Measurements from ENCODE around the gene BEST4. TPM values are rescaled to one million over a fixed set of nuclear protein-coding genes. Genes with fewer than 3 reads are reported as not detected.

BEST4 gene
- total and polyA plus RNA-seq, 7 donors, result 0.33 to 37.1 (median 6.0) TPM; not detected in 2

DNA sequence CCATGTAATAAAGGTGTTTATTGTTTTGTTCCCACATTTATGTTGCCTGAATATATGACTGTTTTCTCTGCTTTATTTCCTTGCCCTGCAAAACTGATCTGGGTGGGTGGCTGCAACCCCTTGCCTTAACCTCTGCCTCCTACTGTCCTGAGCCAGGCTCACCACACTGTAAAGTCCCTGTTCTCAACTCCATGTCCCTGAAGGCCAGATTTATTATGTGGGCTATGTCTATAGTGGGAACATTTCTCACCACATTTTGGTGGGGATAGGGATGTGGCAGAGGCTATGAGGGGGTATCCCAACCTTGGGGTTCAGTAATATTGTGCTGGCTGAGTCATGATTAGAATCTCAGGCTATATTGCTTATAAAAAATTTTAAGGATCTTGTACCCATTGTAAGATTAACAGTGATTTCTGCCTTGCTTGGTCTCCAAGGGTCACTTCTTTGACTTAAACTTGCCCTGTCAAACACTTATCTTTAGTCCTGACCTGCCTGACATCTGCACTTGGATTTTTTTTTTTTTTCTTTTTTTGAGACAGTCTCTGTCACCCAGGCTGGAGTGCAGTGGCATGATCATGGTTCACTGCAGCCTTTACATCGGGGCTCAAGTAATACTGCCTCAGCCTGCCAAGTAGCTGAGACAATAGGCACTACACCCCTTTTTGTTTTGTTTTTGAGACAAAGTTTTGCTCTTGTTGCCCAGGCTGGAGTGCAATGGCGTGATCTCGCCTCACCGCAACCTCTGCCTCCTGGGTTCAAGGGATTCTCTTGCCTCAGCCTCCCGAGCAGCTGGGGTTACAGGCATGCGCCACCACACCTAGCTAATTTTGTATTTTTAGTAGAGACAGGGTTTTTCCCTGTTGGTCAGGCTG is 9.0 kb downstream of the BEST4 start:
- Histone ChIP-seq H3K36me3 (peaks cover 7 to 58% (median 21%) of the 10 kb centered on the region in 4 donors), H3K4me1 (peaks cover 0 to 44% (median 33%) of the 10 kb centered on the region in 4 donors), H3K9me3 (no peaks in the 10 kb centered on the region), H3K27ac (no peak overlapping the region), H3K27me3 (no peaks in the 10 kb centered on the region), H3K4me3 (no peak overlapping the region)
- TF ChIP-seq POLR2A (IDR thresholded peaks at IDR 0.05) (no peak), POLR2AphosphoS5 (IDR thresholded peaks at IDR 0.05) (no peak), EP300 (IDR thresholded peaks at IDR 0.05) (no peak)
- TF ChIP-seq, protein P1, sequence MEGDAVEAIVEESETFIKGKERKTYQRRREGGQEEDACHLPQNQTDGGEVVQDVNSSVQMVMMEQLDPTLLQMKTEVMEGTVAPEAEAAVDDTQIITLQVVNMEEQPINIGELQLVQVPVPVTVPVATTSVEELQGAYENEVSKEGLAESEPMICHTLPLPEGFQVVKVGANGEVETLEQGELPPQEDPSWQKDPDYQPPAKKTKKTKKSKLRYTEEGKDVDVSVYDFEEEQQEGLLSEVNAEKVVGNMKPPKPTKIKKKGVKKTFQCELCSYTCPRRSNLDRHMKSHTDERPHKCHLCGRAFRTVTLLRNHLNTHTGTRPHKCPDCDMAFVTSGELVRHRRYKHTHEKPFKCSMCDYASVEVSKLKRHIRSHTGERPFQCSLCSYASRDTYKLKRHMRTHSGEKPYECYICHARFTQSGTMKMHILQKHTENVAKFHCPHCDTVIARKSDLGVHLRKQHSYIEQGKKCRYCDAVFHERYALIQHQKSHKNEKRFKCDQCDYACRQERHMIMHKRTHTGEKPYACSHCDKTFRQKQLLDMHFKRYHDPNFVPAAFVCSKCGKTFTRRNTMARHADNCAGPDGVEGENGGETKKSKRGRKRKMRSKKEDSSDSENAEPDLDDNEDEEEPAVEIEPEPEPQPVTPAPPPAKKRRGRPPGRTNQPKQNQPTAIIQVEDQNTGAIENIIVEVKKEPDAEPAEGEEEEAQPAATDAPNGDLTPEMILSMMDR (IDR thresholded peaks at IDR 0.05), result no peak
- intact Hi-C loops (cut with DNase I), result no loop called here
- DNase-seq, result no peak
- WGBS, 2 donors, result 91 to 97% methylated on average over 6 of the region's 6 CpGs

DNA sequence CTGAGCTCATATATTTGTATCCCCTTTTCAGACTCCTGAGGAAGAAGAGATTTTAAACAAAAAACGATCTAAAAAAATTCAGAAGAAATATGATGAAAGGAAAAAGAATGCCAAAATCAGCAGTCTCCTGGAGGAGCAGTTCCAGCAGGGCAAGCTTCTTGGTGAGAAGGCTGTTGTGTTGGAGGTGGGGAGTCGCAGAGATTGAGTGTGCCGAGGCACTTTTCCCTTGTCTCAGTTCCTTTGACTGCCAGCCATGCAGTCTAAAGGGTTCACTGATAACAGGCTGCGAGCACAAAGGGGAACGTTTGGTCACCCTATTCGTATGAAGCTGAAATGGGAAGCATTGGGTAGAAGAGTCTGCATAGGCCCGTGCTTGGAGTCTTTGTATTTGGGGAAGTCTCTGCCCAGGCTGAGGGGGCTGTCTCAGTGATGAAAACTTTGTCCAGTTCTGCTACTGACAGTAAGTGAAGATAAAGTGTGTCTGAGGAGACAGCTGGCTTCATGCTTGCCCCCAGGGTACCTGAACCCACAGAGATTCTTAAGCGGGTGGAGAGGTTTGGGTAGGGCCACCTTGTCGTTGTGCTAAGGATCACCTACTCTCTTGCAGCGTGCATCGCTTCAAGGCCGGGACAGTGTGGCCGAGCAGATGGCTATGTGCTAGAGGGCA is 9.9 kb downstream of the BEST4 start:
- TF ChIP-seq EP300 (IDR thresholded peaks at IDR 0.05), result no peak
- TF ChIP-seq POLR2A (IDR thresholded peaks at IDR 0.05), result no peak
- TF ChIP-seq POLR2AphosphoS5 (IDR thresholded peaks at IDR 0.05), result no peak
- TF ChIP-seq, protein P1 (IDR thresholded peaks at IDR 0.05), result no peak
- Histone ChIP-seq H3K4me3 (no peak overlapping the region), H3K9me3 (no peaks in the 10 kb centered on the region), H3K4me1 (peaks cover 0 to 37% (median 26%) of the 10 kb centered on the region in 4 donors), H3K27me3 (no peaks in the 10 kb centered on the region), H3K27ac (no peak overlapping the region), H3K36me3 (peaks cover 7 to 58% (median 21%) of the 10 kb centered on the region in 4 donors)
- intact Hi-C loops (cut with DNase I), result no loop called here
- WGBS, 2 donors, result 72 to 78% methylated on average over 13 of the region's 13 CpGs
- no peak for DNase-seq

DNA sequence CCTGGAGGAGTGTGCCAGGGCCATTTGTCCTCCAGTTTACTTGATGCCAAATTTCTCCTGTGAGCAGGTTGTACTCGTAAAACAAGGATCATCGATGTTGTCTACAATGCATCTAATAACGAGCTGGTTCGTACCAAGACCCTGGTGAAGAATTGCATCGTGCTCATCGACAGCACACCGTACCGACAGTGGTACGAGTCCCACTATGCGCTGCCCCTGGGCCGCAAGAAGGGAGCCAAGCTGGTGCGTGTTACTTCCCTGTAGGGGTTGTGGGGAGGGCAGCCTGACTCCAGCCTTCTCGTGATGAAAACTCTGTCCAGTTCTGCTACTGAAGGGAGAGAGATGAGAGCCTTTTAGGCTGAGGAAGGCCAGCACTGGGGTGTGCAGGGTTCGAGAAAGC is 10.4 kb downstream of the BEST4 start:
- no peak overlapping the region for H3K4me3 ChIP-seq
- TF ChIP-seq EP300 (IDR thresholded peaks at IDR 0.05) (no peak), POLR2AphosphoS5 (IDR thresholded peaks at IDR 0.05) (no peak), POLR2A (IDR thresholded peaks at IDR 0.05) (no peak)
- TF ChIP-seq, protein P1 (IDR thresholded peaks at IDR 0.05), result no peak
- no peak for DNase-seq
- WGBS, 2 donors, result 64 to 80% methylated on average over 14 of the region's 14 CpGs
- H3K36me3 ChIP-seq, result peaks cover 7 to 58% (median 21%) of the 10 kb centered on the region in 4 donors
- no peaks in the 10 kb centered on the region for H3K27me3 ChIP-seq
- peak overlapping the region in 1 of 4 donors; percentile 98 for H3K27ac ChIP-seq
- intact Hi-C loops (cut with DNase I), result no loop called here
- H3K4me1 ChIP-seq, result peaks cover 0 to 37% (median 26%) of the 10 kb centered on the region in 4 donors
- no peaks in the 10 kb centered on the region for H3K9me3 ChIP-seq

DNA sequence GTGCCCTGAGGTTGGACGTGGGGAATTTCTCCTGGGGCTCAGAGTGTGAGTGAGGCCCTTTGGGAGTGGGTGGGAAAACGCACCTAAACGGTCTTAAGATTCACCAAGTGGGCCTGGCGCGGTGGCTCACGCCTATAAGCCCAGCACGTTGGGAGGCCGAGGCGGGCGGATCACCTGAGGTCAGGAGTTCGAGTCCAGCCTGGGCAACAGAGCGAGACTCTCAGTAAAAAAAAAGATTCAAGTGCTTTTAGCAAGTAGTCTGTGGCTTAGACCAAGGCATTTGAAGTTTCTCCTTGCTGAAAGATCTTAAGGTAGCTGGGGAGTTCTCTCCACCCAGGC is 11.3 kb downstream of the BEST4 start:
- Histone ChIP-seq H3K27me3 (no peaks in the 10 kb centered on the region), H3K4me3 (peak overlapping the region; percentile 74 to 91 (median 81)), H3K27ac (peak overlapping the region; percentile 98 to 99 (median 98)), H3K9me3 (no peaks in the 10 kb centered on the region), H3K36me3 (peaks cover 7 to 55% (median 21%) of the 10 kb centered on the region in 4 donors), H3K4me1 (peaks cover 0 to 37% (median 26%) of the 10 kb centered on the region in 4 donors)
- intact Hi-C loops (cut with DNase I), result no loop called here
- TF ChIP-seq, protein P1 (IDR thresholded peaks at IDR 0.05), result no peak
- no peak for TF ChIP-seq POLR2A (IDR thresholded peaks at IDR 0.05)
- no peak for TF ChIP-seq EP300 (IDR thresholded peaks at IDR 0.05)
- TF ChIP-seq POLR2AphosphoS5 (IDR thresholded peaks at IDR 0.05), result no peak
- 13 to 37% methylated on average over 12 of the region's 12 CpGs for WGBS, 2 donors
- DNase-seq, result no peak
